RWPE2 (cell line): ENCODE results near the gene BARX1.

Source experiments
- ATAC-seq: fragments of 200-7000 bp; cut with Tn5 transposase; 3 replicates; pipeline ENCODE4 v1.9.1; 2021; ENCODE audit warnings: low read depth
- DNase-seq: peaks from one replicate; pipeline ENCODE4 v3.0.0-alpha.2; 2020; ENCODE audit warnings: low spot score
- H3K27ac ChIP-seq: fragments of 450-650 bp; 2 replicates; pipeline ENCODE4 v1.5.1; 2017; ENCODE audit warnings: mild to moderate bottlenecking; ENCODE audit not compliant: poor library complexity, severe bottlenecking
- H3K27me3 ChIP-seq: fragments of 250-450 bp; sonication (Bioruptor Pico); 2 replicates; pipeline ENCODE4 v1.5.1; 2021; ENCODE audit warnings: mild to moderate bottlenecking, moderate library complexity; ENCODE audit not compliant: insufficient read depth, poor library complexity, severe bottlenecking
- H3K36me3 ChIP-seq: fragments of 250-450 bp; sonication (Bioruptor Pico); 2 replicates; pipeline ENCODE4 v1.5.1; 2020; ENCODE audit warnings: low read depth, mild to moderate bottlenecking, moderate library complexity
- H3K4me1 ChIP-seq: fragments of 250-450 bp; sonication (Bioruptor Pico); 2 replicates; pipeline ENCODE4 v1.5.1; 2021; ENCODE audit warnings: mild to moderate bottlenecking, moderate library complexity; ENCODE audit not compliant: insufficient read depth, poor library complexity, severe bottlenecking
- H3K4me3 ChIP-seq: fragments of 250-450 bp; sonication (Bioruptor Pico); 2 replicates; pipeline ENCODE4 v1.5.1; 2021; ENCODE audit warnings: mild to moderate bottlenecking, moderate library complexity; ENCODE audit not compliant: severe bottlenecking
- H3K9me3 ChIP-seq: fragments of 250-450 bp; sonication (Bioruptor Pico); 2 replicates; pipeline ENCODE4 v1.5.1; 2021; ENCODE audit warnings: mild to moderate bottlenecking, moderate library complexity; ENCODE audit not compliant: severe bottlenecking
- TF ChIP-seq, protein P1 (sequence below): fragments of 450-650 bp; IDR thresholded peaks from one replicate; pipeline ENCODE4 v1.5.1; 2017; ENCODE audit warnings: mild to moderate bottlenecking, moderate library complexity; ENCODE audit not compliant: poor library complexity, severe bottlenecking

BARX1 gene

GRCh38 chr9:93968451-93969327 lies 13.5 kb upstream of the BARX1 start:
- Histone ChIP-seq H3K4me3 (no peak overlapping the region), H3K9me3 (no peaks in the 10 kb centered on the region), H3K36me3 (no peaks in the 10 kb centered on the region), H3K4me1 (no peaks in the 10 kb centered on the region), H3K27me3 (no peaks in the 10 kb centered on the region), H3K27ac (no peak overlapping the region)
- ATAC-seq (peak; percentile 59; the same call in 2 of the 3 replicates), DNase-seq (no peak)
- TF ChIP-seq, protein P1, sequence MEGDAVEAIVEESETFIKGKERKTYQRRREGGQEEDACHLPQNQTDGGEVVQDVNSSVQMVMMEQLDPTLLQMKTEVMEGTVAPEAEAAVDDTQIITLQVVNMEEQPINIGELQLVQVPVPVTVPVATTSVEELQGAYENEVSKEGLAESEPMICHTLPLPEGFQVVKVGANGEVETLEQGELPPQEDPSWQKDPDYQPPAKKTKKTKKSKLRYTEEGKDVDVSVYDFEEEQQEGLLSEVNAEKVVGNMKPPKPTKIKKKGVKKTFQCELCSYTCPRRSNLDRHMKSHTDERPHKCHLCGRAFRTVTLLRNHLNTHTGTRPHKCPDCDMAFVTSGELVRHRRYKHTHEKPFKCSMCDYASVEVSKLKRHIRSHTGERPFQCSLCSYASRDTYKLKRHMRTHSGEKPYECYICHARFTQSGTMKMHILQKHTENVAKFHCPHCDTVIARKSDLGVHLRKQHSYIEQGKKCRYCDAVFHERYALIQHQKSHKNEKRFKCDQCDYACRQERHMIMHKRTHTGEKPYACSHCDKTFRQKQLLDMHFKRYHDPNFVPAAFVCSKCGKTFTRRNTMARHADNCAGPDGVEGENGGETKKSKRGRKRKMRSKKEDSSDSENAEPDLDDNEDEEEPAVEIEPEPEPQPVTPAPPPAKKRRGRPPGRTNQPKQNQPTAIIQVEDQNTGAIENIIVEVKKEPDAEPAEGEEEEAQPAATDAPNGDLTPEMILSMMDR: no peak

DNA sequence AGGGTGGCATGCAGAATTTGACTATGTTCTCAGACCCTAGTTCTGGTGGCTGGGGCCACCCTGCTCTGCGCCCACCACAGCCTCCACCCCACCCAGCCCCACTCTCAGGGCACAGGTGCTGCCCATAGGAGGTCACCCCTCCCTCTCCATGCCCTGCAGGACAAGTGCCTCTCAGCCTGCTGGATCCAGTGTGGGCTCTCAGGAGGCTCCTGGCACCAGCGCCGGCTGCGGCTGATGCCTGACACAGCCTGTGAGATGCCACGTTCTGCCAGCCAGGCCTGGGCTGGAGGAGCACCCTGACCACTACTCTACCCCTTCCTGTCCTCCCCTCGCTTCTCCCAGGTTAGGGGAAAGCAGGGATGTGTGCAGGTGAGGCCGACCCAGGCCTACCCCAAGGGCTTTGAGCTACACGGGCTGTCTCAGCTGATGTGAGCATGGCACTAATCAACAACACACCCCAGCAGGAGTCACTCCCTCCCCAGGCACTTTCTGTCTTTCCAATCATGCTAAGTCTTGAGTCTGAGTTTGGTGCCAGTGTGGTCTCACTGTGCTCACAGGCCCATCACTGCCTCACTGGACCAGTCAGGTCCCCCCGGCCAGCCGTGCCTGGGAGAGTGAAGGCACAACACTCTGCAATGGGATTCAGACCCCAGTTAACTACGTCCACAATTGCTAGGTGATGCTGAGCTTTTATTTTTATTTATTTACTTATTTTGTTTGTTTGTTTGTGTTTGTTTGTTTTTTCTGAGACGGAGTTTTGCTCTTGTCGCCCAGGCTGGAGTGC lies 12.1 kb upstream of the BARX1 start:
- no peak overlapping the region for H3K27ac ChIP-seq
- DNase-seq (no peak), ATAC-seq (no peak)
- no peaks in the 10 kb centered on the region for H3K27me3 ChIP-seq
- H3K36me3 ChIP-seq: no peaks in the 10 kb centered on the region
- TF ChIP-seq, protein P1: no peak
- H3K4me1 ChIP-seq: no peaks in the 10 kb centered on the region
- no peak overlapping the region for H3K4me3 ChIP-seq
- H3K9me3 ChIP-seq: no peaks in the 10 kb centered on the region

- DNase-seq (no peak), ATAC-seq (no peak; the same call in 2 of the 3 replicates)
- TF ChIP-seq, protein P1: peak; percentile 43
- H3K4me3 ChIP-seq: no peak overlapping the region
- H3K36me3 ChIP-seq: no peaks in the 10 kb centered on the region
- no peak overlapping the region for H3K27ac ChIP-seq
- no peaks in the 10 kb centered on the region for H3K9me3 ChIP-seq
- peaks cover 8% of the 10 kb centered on the region for H3K27me3 ChIP-seq
- no peaks in the 10 kb centered on the region for H3K4me1 ChIP-seq
Observed at GRCh38 chr9:93965830-93966577, 10.8 kb upstream of the BARX1 start.

- H3K4me1 ChIP-seq: no peaks in the 10 kb centered on the region
- no peak overlapping the region for H3K27ac ChIP-seq
- ATAC-seq: no peak
- no peak for DNase-seq
- H3K4me3 ChIP-seq: no peak overlapping the region
- no peaks in the 10 kb centered on the region for H3K36me3 ChIP-seq
- H3K9me3 ChIP-seq: no peaks in the 10 kb centered on the region
- peaks cover 21% of the 10 kb centered on the region for H3K27me3 ChIP-seq
- TF ChIP-seq, protein P1: no peak
Observed at GRCh38 chr9:93964685-93965084, 9.5 kb upstream of the BARX1 start.
